Stimulated activated CD8-positive, alpha-beta memory T cell treated with anti-CD3 and anti-CD28 coated beads, Interleukin-12 subunit alpha, Interleukin-12 subunit beta, amount 100 ng/mL, for 24 hours (primary cell): ENCODE measurements around the gene RNLS.
"Not testable (repeated sequence)": the region's sequence is repeated elsewhere in the genome, so short reads cannot be mapped to it uniquely, and the experiment has no call there.

Source experiments
- DNase-seq: peaks from one replicate; pipeline ENCODE4 v3.0.0-alpha.2; 2020; ENCODE audit errors: extremely low read depth

Gene RNLS

GRCh38 chr10:88388324-88388723 lies 194.8 kb downstream of the RNLS start:
- no peak for DNase-seq

DNA sequence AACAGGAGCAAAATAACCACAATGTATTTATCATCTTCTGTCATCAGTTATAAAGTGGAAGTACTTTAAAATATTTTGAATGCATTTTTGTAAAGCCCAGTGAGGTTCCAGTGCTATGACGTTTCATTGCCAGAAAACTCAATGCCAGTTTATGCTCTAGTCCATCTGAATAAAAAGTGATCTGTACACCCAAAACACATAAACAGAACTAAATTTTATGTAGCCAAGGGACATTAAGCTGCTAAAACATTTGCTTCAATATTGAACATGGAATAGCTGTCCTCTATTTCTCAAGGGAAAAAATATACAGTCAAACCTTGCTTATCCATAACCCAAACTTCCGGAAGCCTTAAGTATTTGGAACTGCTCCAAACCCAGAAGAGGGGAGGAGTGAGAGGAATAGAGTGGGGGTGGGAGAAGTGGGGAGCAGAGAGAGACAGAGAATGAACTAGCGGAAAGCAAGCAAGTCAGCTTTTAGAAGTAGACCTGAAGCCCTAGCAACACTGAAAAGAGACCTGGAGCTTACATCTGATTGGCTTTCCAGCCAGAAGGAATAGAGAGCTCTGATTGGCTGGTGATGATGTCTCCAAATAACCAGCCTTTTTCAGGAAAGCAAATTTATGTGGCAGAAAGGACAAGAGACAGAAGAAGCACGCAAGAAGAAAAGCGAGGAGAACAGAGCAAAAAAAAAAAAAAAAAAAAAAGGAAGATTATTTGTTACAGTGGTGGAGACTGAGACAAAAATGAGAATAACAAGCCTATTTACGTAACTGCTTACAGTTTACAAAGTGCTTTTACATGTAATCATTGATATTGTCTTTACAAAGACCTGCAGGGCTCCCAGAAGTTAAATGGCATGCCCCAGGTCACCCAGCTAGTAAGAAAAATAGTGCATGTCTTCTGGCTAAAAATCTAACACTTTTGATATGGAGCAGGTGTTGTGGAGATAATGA lies 196.0 kb downstream of the RNLS start:
- DNase-seq: no peak

DNA sequence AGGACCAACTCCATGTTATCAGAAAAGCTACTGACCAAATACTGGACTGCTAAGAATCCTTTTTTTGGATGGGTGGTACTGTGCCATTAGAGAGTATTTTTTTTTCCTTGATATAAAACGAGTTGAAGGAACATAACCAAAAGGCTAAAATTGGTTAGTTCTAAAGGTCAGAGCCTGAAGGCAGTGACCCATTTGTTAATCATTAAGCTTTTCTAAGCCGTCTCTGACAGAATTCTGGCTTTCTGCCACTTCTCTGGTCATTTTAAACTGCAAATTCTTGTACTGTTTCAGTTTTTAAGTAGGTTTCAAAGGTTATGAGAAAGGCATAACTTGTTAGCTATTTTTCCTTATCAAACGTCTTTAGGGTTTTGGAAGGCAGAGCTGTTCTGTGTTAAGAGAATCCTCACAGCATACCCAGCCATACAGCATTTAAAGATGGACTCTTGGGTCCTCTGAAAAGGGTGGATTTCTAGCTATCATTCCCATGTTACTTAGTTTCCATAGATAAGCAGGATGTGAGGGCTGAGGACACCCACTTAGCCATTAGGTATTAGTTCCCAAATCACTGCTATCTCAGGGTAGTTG lies 196.8 kb downstream of the RNLS start:
- no peak for DNase-seq

- no peak for DNase-seq
These were observed 197.4 kb downstream of the RNLS start for GRCh38 chr10:88385601-88386203.

DNA sequence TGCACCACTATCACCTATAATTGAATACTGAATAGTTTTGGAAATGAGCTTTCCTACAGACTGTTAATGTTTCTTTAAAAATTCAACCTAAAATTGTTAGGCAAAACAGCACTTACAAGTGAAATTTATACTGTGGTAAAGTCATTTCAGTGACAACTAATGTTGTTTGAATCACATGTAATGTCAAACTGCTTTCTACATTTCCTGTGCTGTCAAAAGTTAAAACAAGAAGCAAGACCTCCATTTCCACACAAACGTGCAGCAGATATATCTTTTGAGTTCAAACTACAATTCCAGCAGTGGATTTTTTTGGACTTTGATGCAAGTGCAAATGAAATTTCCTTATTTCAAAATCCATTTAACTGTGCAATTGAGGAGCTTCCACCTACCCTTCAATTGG lies 199.8 kb downstream of the RNLS start:
- DNase-seq: no peak

DNA sequence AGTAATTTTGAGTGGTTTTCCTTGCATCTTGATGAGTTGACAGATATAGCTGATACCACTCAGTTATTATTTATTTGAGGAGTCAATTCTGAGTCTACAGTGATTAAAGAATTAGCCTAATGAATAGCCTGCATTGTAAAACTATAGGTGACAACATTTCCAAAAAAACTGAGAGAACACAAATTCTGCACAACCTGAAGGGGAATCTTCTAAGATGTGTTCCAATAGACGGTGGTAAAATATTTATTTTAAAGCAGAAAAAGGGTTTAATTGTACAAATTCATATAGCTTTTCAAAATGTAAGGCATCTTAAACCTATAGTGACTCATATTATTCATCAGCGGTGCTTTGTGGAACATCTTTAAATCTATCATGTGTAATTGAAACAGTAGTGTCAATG lies 200.4 kb downstream of the RNLS start:
- DNase-seq: no peak

DNA sequence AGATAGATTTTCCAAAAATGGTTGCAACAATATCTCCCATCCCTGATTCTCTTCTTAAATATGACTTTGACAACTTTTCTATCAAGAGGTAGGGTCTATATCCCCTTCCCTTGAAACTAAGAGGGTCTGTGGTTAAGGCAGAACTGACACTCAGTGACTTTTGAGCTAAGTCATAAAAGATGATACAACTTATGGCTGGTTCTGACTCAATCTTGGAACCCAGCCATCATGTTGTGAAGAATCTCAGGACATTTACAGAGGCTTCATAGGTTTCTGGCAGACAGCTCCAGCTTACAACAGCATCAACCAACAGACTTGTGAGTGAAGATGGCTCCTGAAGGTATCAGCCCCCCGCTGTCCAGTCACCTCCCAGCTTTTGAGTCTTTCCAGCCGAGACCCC lies 203.5 kb downstream of the RNLS start:
- no peak for DNase-seq

GRCh38 chr10:88377510-88377909 lies 205.6 kb downstream of the RNLS start:
- DNase-seq: no peak

DNA sequence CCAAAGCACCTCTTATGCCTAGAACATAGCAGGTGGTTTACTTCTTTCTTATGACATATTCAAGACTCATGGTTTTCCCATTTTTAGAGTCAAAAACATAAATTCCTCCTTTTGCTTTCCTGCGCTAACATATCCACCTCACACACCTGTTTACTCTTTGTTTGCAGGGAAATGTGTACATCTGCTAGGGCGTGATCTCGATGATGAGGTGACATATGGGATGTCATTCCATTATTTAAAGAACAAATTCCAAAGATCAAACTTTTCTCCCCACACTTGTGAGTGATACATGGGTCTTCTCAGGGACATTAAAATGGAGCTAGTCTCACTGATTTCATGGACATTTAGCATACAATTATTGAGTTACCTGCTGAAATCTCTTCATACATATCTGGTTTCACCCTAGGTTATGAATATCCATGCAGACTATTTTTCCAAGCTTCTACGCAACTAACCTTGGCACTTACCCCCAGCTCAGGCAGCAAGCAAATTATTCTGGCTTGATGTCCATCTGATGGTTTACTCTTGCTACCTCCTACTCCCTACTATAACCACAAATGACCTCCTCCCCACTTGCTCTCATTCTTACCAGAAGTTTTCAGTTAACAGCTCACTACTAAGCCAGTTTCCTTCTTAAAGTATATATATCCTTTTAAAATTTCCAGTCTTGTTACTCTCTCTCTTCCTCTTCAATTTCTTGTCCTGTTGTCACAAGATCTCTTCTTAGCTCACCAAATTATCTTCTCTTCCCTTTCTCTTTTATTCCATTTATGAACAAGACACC lies 208.5 kb downstream of the RNLS start:
- DNase-seq: no peak

- no peak for DNase-seq
These were observed 210.1 kb downstream of the RNLS start for GRCh38 chr10:88372881-88373592.

GRCh38 chr10:88372051-88372715 lies 210.9 kb downstream of the RNLS start:
- DNase-seq: no peak

GRCh38 chr10:88370713-88371112 lies 212.4 kb downstream of the RNLS start:
- no peak for DNase-seq

DNA sequence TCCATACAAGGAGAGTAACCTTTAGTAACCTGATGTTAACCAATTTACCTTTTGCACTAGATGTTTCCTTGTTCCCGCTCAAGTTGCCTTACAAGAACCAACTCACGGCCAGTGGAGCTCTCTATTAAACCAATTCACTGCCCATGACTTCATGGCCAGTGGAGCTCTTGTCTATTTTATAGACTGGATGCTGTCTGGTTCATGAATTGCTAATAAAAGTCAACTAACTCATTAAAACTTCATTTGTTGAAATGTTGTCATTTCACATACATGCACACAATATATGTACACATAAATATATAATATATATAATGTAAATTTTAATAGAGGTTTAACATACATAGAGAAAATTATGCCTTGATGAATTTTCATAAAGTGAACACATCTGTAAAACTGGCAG lies 216.3 kb downstream of the RNLS start:
- DNase-seq: no peak

GRCh38 chr10:88361995-88362807 lies 220.9 kb downstream of the RNLS start:
- DNase-seq: no peak

GRCh38 chr10:88361494-88361893 lies 221.6 kb downstream of the RNLS start:
- DNase-seq: no peak

- DNase-seq: not testable (repeated sequence)
These were observed 227.4 kb downstream of the RNLS start for GRCh38 chr10:88355750-88356149.

- DNase-seq: no peak
These were observed 235.4 kb downstream of the RNLS start for GRCh38 chr10:88347597-88348304.

GRCh38 chr10:88347022-88347421 lies 236.1 kb downstream of the RNLS start:
- DNase-seq: no peak
